SU-DHL-6 (cell line): ENCODE results near the gene TCF19.
"Not testable (repeated sequence)": the region's sequence is repeated elsewhere in the genome, so short reads cannot be mapped to it uniquely, and the experiment has no call there.

Experiments
- H2AFZ ChIP-seq: fragments of 200-600 bp; sonication (generic); 2 replicates; pipeline ENCODE4 v1.6.1; 2014; ENCODE audit warnings: low read depth, mild to moderate bottlenecking, moderate library complexity, mixed read lengths, antibody characterized with exemption, low read length; ENCODE audit not compliant: severe bottlenecking
- H3F3A ChIP-seq: fragments of 200-600 bp; shearing (Covaris generic); 2 replicates; pipeline ENCODE4 v1.6.0; 2016; ENCODE audit warnings: antibody characterized with exemption, mild to moderate bottlenecking; ENCODE audit not compliant: insufficient read depth
- H3K27ac ChIP-seq: fragments of 200-600 bp; sonication (generic); 2 replicates; pipeline ENCODE4 v1.5.1; 2016; ENCODE audit warnings: low read depth, mild to moderate bottlenecking, low read length, moderate library complexity, mixed read lengths
- H3K27me3 ChIP-seq: fragments of 200-600 bp; sonication (generic), shearing (Covaris generic); 2 replicates; pipeline ENCODE4 v1.6.0; 2014; ENCODE audit warnings: mild to moderate bottlenecking, low read length
- H3K36me3 ChIP-seq: fragments of 200-600 bp; sonication (generic); 2 replicates; pipeline ENCODE4 v1.6.1; 2014; ENCODE audit warnings: mild to moderate bottlenecking, low read length, mixed read lengths
- H3K4me2 ChIP-seq: fragments of 300-600, 200-600 bp; shearing (Covaris generic), sonication (generic); 2 replicates; pipeline ENCODE4 v1.6.0; 2014; ENCODE audit warnings: low read length, low read depth, mild to moderate bottlenecking; ENCODE audit not compliant: poor library complexity, severe bottlenecking
- H3K4me3 ChIP-seq: fragments of 200-600 bp; sonication (generic); 2 replicates; pipeline ENCODE4 v1.5.1; 2014; ENCODE audit warnings: antibody characterized with exemption, low read length, mild to moderate bottlenecking, mixed read lengths; ENCODE audit not compliant: insufficient read depth, poor library complexity, severe bottlenecking
- H3K79me2 ChIP-seq: fragments of 200-600 bp; sonication (generic); 2 replicates; pipeline ENCODE4 v1.6.1; 2014; ENCODE audit warnings: mild to moderate bottlenecking, low read length, moderate library complexity; ENCODE audit not compliant: insufficient read depth
- H3K9ac ChIP-seq: fragments of 200-600 bp; sonication (generic); 2 replicates; pipeline ENCODE4 v1.7.0; 2014; ENCODE audit warnings: mild to moderate bottlenecking, low read length
- H3K9me2 ChIP-seq: fragments of 200-600 bp; sonication (generic); replicated peaks from 2 replicates; pipeline ENCODE4 v1.6.1; 2014; ENCODE audit warnings: low read length; ENCODE audit not compliant: insufficient read depth
- H3K9me3 ChIP-seq: fragments of 200-600 bp; sonication (generic); 2 replicates; pipeline ENCODE4 v1.6.1; 2014; ENCODE audit warnings: low read length, mixed read lengths; ENCODE audit not compliant: insufficient read depth
- H4K20me1 ChIP-seq: fragments of 200-600 bp; sonication (generic); 2 replicates; pipeline ENCODE4 v1.6.1; 2014; ENCODE audit warnings: low read depth, mild to moderate bottlenecking, antibody characterized with exemption, low read length, moderate library complexity, mixed read lengths
- EZH2phosphoT487 ChIP-seq: fragments of 200-600 bp; sonication (generic), shearing (Covaris generic); conservative IDR thresholded peaks from 2 replicates; pipeline ENCODE4 v1.6.1; 2018; ENCODE audit warnings: mild to moderate bottlenecking, antibody characterized with exemption, low read length, moderate library complexity, mixed read lengths
- TF ChIP-seq, protein P1 (sequence below): fragments of 200-600 bp; sonication (generic); IDR thresholded peaks from one replicate; pipeline ENCODE4 v1.5.1; 2017; ENCODE audit warnings: antibody characterized with exemption, mild to moderate bottlenecking, low read length, moderate library complexity; ENCODE audit not compliant: insufficient read depth, poor library complexity, severe bottlenecking

The TCF19 gene

GRCh38 chr6:31165986-31166385, 7.6 kb downstream of the TCF19 start:
- Histone ChIP-seq H3K9me3 (no peaks in the 10 kb centered on the region), H3K9me2 (no peaks in the 10 kb centered on the region), H3K36me3 (0 out of 2 replicates have a peak, but pooled peaks cover 9% of the 10 kb centered on the region), H2AFZ (no peak overlapping the region), H3K27ac (no peak overlapping the region), H3F3A (0 out of 2 replicates have a peak, but pooled peaks cover 5% of the 10 kb centered on the region), H3K79me2 (no peaks in the 10 kb centered on the region; the same call in 1 of the 2 replicates), H3K27me3 (no peaks in the 10 kb centered on the region), H3K9ac (no peak overlapping the region), H4K20me1 (no peaks in the 10 kb centered on the region), H3K4me3 (no peak overlapping the region), H3K4me2 (no peak overlapping the region)
- TF ChIP-seq, protein P1, sequence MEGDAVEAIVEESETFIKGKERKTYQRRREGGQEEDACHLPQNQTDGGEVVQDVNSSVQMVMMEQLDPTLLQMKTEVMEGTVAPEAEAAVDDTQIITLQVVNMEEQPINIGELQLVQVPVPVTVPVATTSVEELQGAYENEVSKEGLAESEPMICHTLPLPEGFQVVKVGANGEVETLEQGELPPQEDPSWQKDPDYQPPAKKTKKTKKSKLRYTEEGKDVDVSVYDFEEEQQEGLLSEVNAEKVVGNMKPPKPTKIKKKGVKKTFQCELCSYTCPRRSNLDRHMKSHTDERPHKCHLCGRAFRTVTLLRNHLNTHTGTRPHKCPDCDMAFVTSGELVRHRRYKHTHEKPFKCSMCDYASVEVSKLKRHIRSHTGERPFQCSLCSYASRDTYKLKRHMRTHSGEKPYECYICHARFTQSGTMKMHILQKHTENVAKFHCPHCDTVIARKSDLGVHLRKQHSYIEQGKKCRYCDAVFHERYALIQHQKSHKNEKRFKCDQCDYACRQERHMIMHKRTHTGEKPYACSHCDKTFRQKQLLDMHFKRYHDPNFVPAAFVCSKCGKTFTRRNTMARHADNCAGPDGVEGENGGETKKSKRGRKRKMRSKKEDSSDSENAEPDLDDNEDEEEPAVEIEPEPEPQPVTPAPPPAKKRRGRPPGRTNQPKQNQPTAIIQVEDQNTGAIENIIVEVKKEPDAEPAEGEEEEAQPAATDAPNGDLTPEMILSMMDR = no peak
- TF ChIP-seq EZH2phosphoT487 = no peak

DNA sequence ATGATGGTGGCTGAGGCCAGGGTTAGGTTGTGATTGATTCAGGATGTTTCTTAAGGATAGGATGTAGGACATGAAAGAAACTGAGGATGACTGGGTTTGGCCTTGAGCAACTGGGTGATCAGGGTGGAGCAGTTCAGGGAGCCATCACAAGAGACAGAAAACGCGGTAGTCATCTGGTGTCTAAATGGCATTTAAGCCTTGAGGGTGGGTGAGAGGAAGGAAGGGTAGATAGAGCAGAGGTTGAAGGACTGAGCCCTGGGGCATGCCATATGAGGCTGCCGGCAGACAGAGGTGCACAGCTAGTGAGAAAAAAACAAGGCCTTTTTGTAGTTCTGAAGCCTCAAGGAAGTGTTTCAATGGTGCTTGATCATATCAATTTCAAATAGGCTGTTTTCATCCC, 10.2 kb downstream of the TCF19 start:
- TF ChIP-seq, protein P1 = no peak
- no peak for TF ChIP-seq EZH2phosphoT487
- H3K79me2 ChIP-seq = no peaks in the 10 kb centered on the region
- no peaks in the 10 kb centered on the region for H3K9me3 ChIP-seq
- H3K27me3 ChIP-seq = no peaks in the 10 kb centered on the region
- no peaks in the 10 kb centered on the region for H3K9me2 ChIP-seq
- no peak overlapping the region for H3K9ac ChIP-seq
- H3K4me3 ChIP-seq = no peak overlapping the region
- H4K20me1 ChIP-seq = no peaks in the 10 kb centered on the region
- no peak overlapping the region for H3K4me2 ChIP-seq
- no peak overlapping the region for H2AFZ ChIP-seq
- 0 out of 2 replicates have a peak, but pooled peaks cover 5% of the 10 kb centered on the region for H3F3A ChIP-seq
- no peak overlapping the region for H3K27ac ChIP-seq
- 0 out of 2 replicates have a peak, but pooled peaks cover 3% of the 10 kb centered on the region for H3K36me3 ChIP-seq

DNA sequence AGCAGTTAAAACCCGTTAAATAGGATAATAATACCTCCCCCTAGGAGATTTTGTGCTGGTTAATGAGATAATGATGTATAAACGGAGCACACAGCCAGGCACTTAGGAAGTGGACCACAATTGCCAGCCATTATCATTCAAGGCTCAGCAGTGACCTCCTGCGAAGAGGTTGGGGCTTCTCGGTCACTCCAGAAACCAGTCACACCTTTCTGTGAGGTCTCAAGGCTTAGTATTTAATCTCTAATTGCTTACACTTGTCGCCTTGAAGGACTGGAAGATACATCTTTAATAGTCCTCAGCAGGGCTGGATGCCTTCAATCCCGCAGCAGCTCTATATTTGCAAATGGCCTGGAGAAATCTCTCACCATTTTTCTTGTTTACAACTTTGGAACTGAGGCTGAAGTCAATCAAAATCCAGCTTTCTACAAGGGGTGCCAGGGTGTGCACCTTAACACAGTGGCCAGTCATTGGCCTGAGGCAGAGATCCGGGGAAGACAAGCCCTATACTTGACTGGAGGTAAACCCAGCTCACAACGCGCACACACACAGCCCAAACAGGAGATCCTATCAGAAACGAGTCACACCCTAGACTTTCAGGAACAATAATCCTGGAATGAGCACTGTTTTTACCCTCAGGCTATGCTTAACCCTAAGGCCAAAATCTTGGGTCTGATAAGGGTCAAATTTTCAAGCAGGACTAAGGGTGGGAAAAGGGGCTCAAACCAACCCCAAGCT, 10.9 kb downstream of the TCF19 start:
- Histone ChIP-seq H3F3A (no peaks in the 10 kb centered on the region), H3K9me3 (no peaks in the 10 kb centered on the region), H3K27me3 (no peaks in the 10 kb centered on the region), H3K4me2 (no peak overlapping the region), H3K36me3 (no peaks in the 10 kb centered on the region), H2AFZ (no peak overlapping the region), H3K4me3 (no peak overlapping the region), H3K9me2 (no peaks in the 10 kb centered on the region), H3K79me2 (no peaks in the 10 kb centered on the region), H3K27ac (no peak overlapping the region), H4K20me1 (no peaks in the 10 kb centered on the region), H3K9ac (no peak overlapping the region)
- TF ChIP-seq, protein P1 = no peak
- TF ChIP-seq EZH2phosphoT487 = no peak

DNA sequence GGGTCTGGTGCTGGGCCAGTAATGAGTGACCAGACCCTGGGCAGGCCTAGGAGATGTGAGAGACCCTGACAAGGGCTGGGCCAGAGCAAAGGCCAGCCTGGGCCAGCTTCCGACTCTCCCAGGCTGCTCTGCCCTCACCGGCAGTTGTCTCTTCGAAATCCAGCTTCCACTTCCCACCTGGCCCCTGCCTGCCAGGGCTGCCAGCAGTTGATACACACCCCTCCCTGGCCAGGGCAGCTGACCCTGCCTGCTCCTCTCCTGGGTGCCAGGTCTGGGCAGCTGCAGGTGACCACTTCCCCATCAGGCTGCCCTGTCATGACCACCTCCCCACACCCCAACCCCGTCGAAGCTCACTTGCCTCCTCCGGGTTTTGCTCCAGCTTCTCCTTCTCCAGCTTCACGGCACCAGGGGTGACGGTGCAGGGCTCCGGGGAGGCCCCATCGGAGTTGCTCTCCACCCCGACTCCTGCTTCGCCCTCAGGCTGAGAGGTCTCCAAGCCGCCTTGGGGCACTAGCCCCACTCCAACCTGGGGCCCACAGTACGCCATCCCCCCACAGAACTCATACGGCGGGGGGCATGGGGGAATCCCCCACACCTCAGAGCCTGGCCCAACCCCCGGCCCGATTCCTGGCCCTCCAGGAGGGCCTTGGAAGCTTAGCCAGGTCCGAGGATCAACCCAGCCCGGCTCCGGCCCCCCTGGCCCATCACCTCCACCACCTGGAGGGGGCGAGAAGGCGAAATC, 11.6 kb downstream of the TCF19 start:
- not testable (repeated sequence) for H3K4me3 ChIP-seq, H3K9me3 ChIP-seq, H3K4me2 ChIP-seq, H3K79me2 ChIP-seq, H2AFZ ChIP-seq, H3K27ac ChIP-seq, H3F3A ChIP-seq, H3K9me2 ChIP-seq, H3K36me3 ChIP-seq, H3K9ac ChIP-seq, H3K27me3 ChIP-seq, H4K20me1 ChIP-seq
